ENCODE results near the gene MAP2.

- TF ChIP-seq CTCF (IDR thresholded peaks at IDR 0.05) (no peak), POLR2A (IDR thresholded peaks at IDR 0.05) (no peak)
Observed at GRCh38 chr2:209685963-209686362, 262.1 kb downstream of the MAP2 start.

All from heart left ventricle (tissue), 13 donors.